Superior temporal gyrus (tissue), 1 donor: ENCODE results near the gene METTL24.
"Not testable (repeated sequence)": the region's sequence is repeated elsewhere in the genome, so short reads cannot be mapped to it uniquely, and the experiment has no call there.

Experiments
- DNase-seq: peaks from one replicate; pipeline ENCODE4 v3.0.0-alpha.2; 2016; ENCODE audit errors: extremely low spot score

The METTL24 gene

DNA sequence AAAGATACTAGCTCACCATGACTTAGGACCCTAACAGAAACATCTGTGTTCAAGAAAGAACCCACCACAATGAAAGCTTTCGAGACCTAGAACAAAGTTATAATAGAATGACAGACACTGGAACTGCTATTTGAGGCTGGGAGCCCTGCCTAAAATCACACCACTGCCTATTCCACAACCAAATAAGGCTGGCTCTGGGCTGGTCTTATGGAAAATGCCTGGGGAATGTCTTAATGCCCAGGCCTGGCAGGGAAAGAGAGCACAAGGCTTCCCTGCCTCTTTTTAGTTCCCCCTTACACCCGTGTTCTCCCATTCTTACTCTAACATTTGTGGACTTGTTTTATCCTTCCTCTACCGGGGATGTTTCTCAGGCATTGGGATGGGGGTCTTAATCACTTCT is 5.6 kb upstream of the METTL24 start:
- DNase-seq: no peak

DNA sequence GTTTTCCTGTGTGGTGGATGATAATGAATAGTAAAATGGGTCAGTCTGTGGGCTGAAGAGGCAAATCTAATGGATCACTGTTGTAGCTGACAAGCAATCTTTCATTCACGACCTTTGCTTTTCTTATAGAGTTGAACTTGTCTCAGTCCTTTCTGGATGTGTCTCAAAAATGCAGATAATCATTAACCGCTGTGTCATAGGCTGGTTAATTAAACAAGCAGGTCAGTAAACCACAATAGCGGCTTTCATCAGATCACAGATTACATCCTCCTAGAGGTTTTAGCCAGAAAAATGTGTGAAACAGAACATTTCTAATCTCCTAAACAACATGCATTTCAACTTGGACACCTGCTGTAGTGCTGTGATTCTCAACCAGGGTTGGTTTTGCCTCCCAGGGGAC is 2.5 kb upstream of the METTL24 start:
- no peak for DNase-seq

DNA sequence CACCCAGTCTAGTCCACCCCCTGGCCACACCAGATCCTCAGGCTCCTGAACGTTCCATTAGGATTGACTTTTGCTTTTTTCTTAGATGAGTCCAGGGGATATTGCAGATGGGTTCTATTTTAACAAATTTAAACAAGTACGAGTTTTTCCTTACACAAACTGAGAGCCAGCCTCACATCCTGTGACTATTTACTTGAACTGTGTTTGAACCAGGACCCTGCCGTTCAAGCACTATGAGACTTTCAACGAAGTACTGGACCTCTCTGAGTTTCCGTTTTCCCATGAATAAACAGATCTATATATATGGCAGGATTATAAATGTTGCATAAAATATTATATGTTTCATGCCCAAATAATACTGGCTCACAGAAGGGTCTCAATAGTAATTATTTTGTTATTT is 1.4 kb upstream of the METTL24 start:
- DNase-seq: no peak

DNA sequence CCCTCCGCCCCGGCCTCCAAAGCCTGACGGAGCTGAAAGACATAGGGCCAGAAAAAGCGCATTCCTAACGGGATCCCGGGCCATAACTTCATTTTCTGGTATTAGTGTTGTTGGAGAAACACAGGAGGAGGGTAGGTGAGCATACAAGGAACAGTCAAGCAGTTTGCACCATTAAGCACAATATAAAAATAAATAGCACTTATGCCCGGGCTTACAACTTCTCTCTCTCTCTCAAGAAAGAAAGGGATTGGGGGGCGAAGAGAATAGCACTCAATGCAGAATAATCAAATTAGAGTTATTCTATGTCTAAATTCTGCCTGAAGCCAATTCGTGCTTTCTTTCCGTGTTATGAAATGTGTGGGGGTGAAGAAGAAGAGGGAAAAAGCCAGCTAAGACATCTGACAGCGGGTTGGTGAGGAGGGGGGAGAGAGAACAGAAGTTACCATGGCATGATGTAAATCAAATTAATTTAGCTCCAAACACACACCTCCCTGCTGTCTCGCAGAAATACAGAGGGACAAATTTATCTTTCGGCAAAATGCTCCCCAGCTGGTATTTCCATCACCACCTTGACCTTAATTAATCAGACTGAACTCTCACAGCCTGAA is 508 bp upstream of the METTL24 start:
- DNase-seq: peak; percentile 61

DNA sequence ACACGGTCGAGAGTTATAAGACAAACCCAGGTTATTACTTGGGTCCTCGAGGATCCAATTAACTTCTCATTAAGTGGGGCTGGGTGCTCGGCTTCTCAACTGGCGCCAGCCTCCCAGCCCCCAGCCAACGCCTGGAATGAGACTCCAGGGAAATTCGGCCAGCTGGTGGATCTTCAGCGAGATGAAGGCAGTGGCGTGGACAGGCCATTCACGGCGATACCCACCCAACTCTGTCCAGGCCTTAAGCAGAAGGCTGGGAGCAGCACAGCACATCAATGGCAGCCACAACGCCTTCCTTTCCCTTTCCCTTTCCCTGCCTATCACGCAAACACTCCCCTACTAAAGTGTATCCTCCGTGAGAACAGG is 868 bp downstream of the METTL24 start:
- DNase-seq: no peak

DNA sequence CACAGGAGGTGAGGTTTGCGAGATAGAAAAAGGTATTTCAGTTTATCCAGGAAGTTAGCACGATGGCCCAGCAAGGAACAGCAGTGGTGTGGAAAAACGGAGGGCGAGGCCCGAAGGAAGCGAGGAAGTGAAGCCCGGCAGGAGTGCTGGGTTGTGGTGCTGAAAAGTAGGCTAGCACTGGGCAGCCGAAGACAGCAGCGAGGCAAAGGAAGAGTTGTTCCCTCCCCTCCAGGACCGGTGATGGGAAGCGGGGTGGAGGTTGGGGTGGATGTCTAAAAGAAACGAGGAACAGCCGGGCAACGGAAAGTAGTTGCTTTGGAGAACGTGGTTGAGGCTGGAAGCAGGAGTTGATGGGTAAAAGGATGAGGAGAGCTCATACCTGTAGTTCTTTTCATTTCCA is 1.4 kb downstream of the METTL24 start:
- DNase-seq: no peak

DNA sequence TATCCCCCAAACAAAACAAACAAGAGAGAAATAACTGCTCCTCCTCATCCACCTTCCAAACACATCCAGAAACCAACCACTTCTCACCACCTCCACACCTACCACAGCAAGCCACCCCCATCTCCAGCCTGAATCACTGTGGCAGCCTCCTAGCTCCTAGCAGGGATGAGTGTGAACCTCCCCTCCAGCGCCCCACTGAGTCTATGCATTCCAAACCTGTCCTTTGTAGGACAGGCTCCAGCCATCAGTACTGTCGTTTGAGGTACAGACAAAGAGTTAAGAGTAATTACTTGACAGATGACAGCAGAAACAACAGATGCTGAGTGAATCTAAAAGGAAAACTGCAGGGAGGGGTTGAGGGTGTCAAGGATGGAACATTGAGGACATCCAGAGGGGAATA is 2.4 kb downstream of the METTL24 start:
- DNase-seq: peak; percentile 47

DNA sequence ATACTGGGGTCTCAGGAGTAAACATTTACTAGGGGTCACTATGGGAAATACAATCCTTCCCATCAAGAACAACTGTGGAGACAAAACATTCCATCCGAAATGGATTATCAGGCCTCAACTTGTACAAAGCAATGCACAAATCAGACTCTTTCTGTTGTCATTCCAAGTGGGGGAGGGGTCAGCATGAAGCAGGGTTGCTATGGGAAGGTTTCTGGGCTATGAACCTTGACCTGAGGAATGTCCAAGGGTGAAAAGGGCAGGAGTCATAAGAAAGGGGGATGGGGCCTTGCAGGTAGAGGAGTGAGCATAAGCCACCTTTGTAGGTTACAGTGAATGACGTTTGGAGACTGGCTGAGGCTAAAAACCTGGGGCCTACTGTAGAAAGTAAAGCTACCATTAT is 3.1 kb downstream of the METTL24 start:
- DNase-seq: no peak

DNA sequence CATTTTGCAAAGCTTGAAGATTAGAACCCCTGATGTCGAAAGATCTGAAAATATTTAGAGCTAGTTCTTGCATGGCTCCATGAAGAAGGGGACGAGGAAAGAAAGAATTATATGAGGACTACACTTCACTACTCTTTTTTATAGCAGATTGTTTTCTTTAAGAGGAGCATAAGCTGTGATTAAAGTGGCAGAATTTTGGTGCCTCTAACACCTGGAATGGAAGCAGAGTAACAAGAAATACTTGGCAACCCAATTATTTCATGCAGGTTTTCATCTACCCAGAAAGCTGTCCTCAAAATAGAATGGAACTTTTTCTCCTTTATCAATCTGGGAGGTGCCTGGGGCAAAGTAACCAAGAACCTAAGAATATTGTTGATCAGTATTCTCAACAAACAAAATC is 4.0 kb downstream of the METTL24 start:
- DNase-seq: peak; percentile 52

DNA sequence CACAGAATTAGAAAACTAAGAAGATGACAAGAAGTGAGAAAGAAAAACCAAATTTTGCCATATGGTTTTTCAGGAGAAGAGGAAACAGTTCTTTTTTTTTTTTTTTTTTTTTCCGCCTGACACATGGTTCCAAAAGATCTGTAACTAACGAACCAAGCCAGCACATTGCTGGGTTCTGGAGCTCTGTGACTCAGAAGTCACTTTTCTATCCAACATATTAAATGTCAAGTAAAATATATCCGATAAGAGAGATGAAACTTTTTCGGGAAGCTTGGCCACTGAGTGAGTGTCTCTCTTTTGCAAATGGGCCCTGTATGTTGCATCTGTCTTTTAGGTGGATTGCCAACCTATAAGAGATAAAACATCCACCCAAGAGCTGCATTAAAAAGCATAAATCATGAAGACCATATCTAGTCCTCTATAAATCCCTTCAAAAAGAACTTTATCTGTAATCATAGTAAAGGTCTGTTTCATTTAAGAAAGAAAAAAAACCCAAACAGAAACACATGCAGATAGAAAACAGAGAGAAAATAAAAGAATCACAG is 4.6 kb downstream of the METTL24 start:
- peak; percentile 54 for DNase-seq

DNA sequence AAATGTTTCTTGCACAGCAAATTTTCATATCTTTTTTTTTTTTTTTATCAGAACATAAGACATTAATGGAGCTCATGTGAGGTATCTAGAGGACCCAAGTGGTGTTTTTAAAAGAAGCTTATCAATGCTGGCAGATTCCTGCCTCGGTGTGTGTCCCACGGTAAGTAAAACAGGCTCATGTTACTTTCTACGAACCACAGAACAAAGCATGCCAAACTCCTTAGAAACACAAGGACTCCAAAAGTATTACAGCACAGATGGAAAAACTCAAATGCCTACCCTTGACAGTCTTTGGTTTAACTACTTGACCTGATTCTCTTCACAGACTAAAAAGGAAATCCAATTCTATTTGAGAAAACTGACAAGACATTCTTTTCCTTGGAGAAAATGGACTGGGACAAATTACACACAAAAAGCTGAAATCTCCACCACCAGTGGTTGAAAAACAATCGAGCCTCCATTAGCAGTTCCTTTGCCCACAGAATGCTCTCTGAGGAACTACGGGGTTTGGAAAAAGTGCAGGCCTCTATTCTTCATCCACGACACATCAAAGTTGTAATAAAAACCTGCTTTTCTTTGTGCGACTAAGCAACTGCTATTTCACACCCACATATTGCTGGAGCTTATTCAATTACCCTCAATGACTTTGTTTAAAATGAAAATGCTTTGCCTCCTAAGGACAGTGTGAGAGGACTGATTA is 5.4 kb downstream of the METTL24 start:
- no peak for DNase-seq

DNA sequence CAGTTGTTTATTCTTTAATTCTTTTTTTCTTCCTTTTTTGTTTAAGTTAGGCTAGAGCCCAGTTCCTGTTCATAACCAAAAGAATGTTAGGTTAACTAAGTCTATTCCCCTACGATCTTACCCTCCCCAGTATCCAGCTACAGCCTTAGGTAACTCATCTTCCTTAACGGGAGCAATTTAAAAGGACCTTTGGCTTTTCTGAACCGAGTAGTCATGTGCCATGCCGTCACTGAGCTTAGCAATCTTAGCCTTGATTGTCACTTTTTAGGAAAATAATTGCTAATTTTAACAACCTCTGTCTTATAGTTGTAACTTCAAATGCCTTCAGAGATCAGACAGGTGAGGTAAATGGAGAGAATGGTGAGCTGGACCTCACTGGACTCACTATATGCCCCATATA is 6.2 kb downstream of the METTL24 start:
- DNase-seq: no peak

DNA sequence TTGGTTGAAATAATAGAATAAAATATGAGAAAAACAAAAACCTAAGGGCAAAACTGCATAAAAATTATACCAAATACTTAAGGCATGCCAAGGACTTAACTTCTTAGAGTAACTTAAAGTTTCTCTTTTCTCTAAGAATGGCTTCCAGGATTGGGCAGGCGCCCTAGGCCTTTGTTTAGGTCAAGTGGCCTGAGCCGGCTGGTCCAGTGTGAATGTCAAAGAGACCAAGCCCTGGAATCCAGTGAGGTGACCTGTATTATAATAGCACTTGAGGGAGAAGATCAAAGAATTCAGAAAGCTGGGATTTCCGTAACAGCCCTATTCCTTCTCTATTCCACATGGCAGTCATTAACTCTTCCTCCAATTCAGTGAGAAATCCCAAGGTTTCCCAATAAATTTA is 6.6 kb downstream of the METTL24 start:
- no peak for DNase-seq

DNA sequence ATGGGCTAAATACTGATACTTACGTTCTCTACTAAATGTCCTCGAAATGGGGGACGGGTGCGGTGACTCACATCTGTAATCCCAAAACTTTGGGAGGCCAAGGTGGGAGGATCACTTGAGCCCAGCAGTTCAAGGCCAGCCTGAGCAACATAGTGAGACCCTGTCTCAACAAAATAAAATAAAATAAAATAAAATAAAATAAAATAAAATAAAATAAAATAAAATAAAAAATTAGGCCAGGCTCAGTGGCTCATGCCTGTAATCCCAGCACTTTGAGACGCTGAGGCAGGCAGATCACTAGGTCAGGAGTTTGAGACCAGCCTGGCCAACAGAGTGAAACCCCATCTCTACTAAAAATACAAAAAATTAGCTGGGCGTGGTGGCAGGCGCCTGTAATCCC is 7.6 kb downstream of the METTL24 start:
- DNase-seq: not testable (repeated sequence)

DNA sequence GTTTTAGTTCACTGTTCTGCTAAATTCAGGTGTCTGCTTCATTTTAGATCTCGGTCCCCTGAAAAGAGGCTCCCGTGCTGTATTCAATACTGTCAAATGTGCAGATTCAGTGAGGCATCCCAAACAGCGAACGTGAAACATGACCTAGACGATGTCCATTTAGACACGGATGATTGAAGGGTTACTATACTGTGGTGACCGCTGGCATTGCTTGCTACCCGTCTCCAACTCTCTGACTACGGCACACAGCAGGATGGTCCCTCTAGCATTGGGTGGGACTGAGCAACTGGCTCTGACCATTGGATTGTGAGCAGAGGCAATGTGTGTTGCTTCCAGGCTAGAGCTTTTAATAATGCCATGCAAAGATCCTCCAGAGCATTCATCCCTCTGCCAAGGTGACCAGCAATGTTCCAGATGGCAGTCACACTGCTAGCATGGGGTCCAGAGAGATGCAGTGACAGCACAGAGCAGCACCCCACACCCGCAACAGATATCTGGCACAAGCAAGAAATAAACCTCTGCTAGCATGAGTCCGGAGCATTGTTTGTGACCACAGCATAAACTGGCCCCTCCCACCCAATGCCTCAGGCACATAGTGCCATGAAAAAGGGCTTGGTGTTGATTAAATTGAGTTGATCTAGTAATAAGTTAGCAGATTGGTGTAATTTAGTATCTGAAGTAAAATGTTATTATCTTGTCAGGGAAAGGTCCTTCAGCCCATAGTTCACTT is 9.0 kb downstream of the METTL24 start:
- DNase-seq: no peak

DNA sequence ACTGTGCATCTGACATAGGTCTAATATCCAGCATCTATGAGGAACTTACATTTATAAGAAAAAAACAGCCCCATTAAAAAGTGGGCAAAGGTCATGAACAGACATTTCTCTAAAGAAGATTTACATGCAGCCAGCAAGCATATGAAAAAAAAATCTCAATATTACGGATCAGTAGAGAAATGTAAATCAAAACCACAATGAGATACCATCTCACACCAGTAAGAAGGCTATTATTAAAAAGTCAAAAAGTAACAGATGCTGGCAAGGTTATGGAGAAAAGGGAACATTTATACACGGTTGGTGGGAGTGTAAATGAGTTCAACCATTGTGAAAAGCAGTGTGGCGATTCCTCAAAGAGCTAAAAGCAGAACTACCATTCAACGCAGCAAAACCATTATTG is 13.1 kb downstream of the METTL24 start:
- no peak for DNase-seq

DNA sequence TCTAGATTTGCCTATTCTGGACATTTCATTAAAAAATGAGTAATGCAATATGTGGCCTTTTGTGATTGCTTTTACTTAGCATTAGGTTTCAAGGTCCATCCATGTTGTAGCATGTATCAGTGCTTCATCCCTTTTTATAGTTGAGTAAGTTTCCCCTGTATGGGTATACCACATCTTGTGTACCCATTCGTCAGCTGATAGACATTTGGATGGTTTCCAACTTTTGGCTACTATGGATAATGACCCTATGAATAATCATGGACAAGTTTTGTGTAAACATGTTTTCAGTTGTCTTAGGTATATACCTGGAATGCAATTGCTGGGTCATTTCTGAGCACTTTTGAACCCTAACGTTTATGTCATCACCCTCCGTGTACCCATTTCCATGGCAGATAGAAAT is 15.4 kb downstream of the METTL24 start:
- no peak for DNase-seq

DNA sequence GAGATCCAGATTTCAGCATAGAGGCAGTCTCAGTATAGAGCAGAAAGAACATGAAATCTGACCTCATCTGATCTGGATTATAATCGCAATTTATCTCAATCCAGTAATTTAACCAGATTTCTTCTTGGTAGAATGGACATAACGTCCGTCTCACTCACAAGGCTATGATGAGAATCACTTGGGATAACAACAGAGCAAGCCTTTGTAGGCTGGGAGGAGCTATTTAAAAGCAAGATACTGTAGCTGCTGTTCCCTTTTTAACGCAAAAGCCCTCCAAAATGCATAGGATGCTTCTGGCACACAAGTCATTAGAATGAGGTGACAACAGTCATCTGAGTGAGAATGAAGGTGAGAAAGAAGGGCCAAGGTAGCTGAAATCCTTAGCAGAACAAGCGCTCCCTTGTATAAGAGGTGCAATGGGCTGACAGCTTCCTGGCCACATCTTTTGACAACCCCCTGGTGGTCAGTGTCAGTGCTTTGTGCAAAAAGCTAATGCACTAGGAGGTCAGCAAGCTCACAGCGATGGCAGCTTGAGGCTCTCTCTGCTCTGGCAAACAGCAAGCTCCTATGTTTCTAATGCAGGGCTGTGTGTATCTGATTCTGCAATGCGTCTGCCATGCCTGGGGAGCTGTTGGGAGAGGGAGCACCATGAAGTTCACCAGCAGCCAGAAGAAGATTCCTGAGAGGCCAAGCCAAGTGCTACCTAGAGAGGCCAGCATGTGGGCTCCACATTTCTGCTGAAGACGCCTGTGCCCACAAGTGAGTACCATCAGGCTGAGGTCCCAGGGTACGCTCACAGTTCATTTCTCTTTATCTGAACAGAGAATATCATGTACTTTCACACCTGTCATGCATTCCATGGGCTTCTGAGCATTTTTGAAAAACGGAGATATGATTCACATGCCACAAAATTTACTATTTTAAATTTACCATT is 16.2 kb downstream of the METTL24 start:
- peak; percentile 56 for DNase-seq

DNA sequence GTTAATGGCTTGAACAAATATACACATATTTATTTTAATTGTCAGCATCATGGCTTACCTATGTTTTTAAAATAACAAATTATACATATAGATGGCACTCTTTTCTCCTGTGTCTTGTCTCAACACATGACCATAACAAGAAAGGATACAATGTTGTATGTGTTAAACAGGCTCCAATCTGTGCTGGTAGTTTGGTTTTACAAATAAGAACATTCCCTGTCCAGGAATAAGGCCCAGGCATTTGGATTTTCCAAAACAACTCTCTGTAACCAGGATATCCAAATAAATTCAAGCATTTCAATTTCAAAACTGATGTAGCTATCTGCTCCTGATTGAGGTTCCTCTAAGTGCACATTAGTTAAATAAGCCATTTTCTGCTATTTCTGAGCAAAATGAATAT is 17.1 kb downstream of the METTL24 start:
- DNase-seq: no peak

DNA sequence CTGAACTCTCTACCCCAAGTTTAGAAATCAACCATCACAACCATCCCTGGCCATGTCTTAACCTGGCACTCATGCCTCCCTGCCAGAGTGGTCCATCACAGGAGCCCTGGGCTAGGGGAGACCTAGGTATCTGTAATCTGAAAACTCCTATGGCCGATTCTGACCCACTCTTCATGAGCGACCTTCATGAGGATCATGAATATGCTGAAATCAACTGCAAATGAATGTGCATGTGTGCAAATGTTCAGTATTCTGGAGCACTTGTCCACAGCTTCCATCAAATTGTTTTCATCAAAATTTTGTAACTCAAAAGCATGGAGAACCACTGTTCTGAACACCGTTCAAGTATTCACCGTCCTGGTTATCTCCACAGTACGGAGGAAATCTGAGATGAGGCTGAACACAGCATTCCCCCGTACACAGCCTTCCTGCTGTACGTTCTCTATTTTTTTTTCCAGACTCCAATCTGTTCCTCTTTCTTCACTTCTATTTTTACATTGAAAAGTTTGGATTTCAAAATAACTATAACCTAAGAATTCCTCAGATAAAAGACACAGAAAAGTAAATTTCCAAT is 17.7 kb downstream of the METTL24 start:
- peak; percentile 70 for DNase-seq

DNA sequence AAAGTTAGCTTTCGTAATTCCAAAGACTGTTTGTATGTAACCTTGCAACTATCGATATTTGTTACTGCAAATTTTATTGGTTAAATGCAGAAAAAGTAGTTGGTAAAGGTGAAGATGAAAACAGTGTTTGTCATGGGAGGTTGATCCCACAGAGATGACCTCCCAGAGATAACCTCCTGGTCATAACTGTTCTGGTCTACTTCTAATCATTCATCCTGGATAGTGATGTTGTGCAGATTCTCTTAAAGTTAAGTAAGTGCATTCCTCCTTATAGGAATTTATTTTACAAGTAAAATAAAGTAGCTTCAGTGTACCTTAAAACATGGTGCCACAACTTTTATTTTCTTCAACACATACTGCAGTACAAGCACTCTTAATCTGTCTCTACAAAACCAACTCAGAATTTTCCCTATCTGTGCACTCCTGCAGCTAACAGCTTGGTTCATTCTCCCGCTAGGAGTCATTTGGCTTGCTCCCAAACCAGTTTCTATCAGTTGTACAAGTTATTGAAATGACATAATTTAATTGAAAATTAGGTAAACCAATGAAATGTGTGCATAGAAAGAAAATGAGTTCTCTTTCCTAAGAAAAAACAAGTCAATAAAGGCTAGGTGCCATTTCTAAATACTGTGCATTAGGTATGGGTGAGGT is 19.2 kb downstream of the METTL24 start:
- DNase-seq: peak; percentile 11
